ENCODE results near the gene SERPINI2. TPM values are rescaled to one million over a fixed set of nuclear protein-coding genes. Genes with fewer than 3 reads are reported as not detected.

Gene SERPINI2
- total RNA-seq, 1 experiment from 2014 or later = 0.22 TPM

DNA sequence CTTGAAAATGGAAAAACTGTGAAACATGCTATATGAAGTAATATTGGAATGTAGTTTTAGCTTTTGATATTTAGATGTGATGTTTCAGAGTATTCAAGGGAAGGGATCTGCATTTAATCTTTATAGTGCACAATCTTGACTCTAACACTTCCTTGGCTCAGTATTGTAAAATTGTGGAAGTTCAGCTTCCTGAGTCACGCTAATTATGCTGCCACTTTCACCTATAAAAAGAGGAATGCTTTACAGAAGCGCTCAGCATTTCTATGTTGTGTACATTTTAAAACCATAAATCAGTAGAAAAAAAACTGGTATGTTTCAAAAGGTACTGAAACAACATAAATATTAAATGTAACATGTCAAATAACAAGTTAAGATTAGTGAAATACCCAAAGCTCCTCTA, 32.6 kb downstream of the SERPINI2 start:
- Histone ChIP-seq H3K79me1 (ENCODE audit: insufficient read depth, low read depth, low read length, poor library complexity, severe bottlenecking) (no peaks in the 10 kb centered on the region), H3K79me2 (ENCODE audit: insufficient read depth, low read length) (no peaks in the 10 kb centered on the region), H3K23me2 (ENCODE audit: insufficient read length, low read depth, low read length, poor library complexity, severe bottlenecking) (no peaks in the 10 kb centered on the region), H4K8ac (replicated peaks; ENCODE audit: insufficient read length, low read depth, low read length) (no peak overlapping the region), H2AFZ (ENCODE audit: low read length) (no peak overlapping the region), H3K9ac (ENCODE audit: extremely low read depth, insufficient read length, low read length) (no peak overlapping the region), H4K20me1 (ENCODE audit: control insufficient read depth, insufficient read depth, insufficient read length) (no peaks in the 10 kb centered on the region), H2BK5ac (ENCODE audit: insufficient read length, low read length) (no peak overlapping the region), H2BK12ac (ENCODE audit: insufficient read length, low read depth, low read length) (no peak overlapping the region), H4K5ac (ENCODE audit: insufficient read length, low read depth, low read length) (no peak overlapping the region), H2AK5ac (ENCODE audit: insufficient read length, low read length) (no peak overlapping the region), H3K14ac (ENCODE audit: insufficient read depth, low read length) (no peak overlapping the region), H2BK15ac (ENCODE audit: low read depth, low read length) (no peak overlapping the region), H3K23ac (ENCODE audit: insufficient read length, low read depth, low read length) (no peak overlapping the region), H3K27ac (ENCODE audit: insufficient read length, low read depth, low read length) (no peak overlapping the region), H3K56ac (ENCODE audit: insufficient read length, low read depth, low read length) (no peak overlapping the region), H2BK120ac (ENCODE audit: low read depth, low read length, poor library complexity, severe bottlenecking) (no peak overlapping the region), H3K4ac (ENCODE audit: low read depth, low read length) (no peak overlapping the region), H3K27me3 (ENCODE audit: insufficient read depth, low read length) (no peaks in the 10 kb centered on the region), H2BK20ac (ENCODE audit: low read depth, low read length, poor library complexity, severe bottlenecking) (no peak overlapping the region), H3K9me3 (ENCODE audit: control insufficient read depth, low read depth, low read length) (no peaks in the 10 kb centered on the region), H3K4me2 (ENCODE audit: insufficient read depth, insufficient read length, low read length) (no peak overlapping the region), H3K18ac (ENCODE audit: insufficient read length, low read depth, low read length) (no peak overlapping the region), H3T11ph (ENCODE audit: low read length) (no peak overlapping the region), H4K91ac (ENCODE audit: insufficient read length, low read depth, low read length) (no peak overlapping the region), H3K4me1 (ENCODE audit: insufficient read depth, low read length) (no peaks in the 10 kb centered on the region)
- Mint-ChIP-seq H3K4me3 (no peak overlapping the region), H3K36me3 (ENCODE audit: insufficient read depth in 1 of 3, low read depth in 3 of 3) (peaks cover 0 to 12% (median 2%) of the 10 kb centered on the region in 3 experiments; a peak in 3 of 7 replicates), H3K9me3 (peaks cover 6 to 8% of the 10 kb centered on the region in 2 experiments; a peak in 4 of 5 replicates), H3K27ac (no peak overlapping the region), H3K4me1 (peaks cover 2 to 7% of the 10 kb centered on the region in 2 experiments; a peak in 3 of 4 replicates), H3K27me3 (ENCODE audit: low read depth) (no peaks in the 10 kb centered on the region)
- no peak for TF ChIP-seq CTCF (conservative IDR thresholded peaks at IDR 0.05)
- no CpG with 5 or more reads among the region's 2 CpGs for WGBS (ENCODE audit: extremely low coverage, insufficient read length, low lambda C conversion rate)
- DNase-seq = no peak
